ENCODE data around the gene RIOK3.
A peak's percentile ranks its signal among the peaks of the same experiment; 100 is the strongest.
"Not testable (repeated sequence)": the region's sequence is repeated elsewhere in the genome, so short reads cannot be mapped to it uniquely, and the experiment has no call there.

The RIOK3 gene

GRCh38 chr18:23452728-23453679 lies at the start of gene RIOK3:
RIOK3 (plus strand) TSS chr18:23453287; CDS start chr18:23453440, 153 bp downstream.
- DNase-seq = peak; percentile 96

GRCh38 chr18:23403310-23403709 lies 49.8 kb upstream of the RIOK3 start:
- no peak for DNase-seq

GRCh38 chr18:23405636-23406035 lies 47.5 kb upstream of the RIOK3 start:
- no peak for DNase-seq

- no peak for DNase-seq
These were observed 46.8 kb upstream of the RIOK3 start for GRCh38 chr18:23406271-23406787.

GRCh38 chr18:23412351-23412964 lies 40.6 kb upstream of the RIOK3 start:
- no peak for DNase-seq

- DNase-seq = no peak
These were observed 37.6 kb upstream of the RIOK3 start for GRCh38 chr18:23415515-23415914.

GRCh38 chr18:23416298-23416697 lies 36.8 kb upstream of the RIOK3 start:
- DNase-seq = no peak

- no peak for DNase-seq
These were observed 31.8 kb upstream of the RIOK3 start for GRCh38 chr18:23421277-23421676.

- DNase-seq = peak; percentile 56
These were observed 30.2 kb upstream of the RIOK3 start for GRCh38 chr18:23422751-23423418.

- DNase-seq = no peak
These were observed 28.5 kb upstream of the RIOK3 start for GRCh38 chr18:23424616-23425015.

GRCh38 chr18:23428821-23429220 lies 24.3 kb upstream of the RIOK3 start:
- no peak for DNase-seq

- not testable (repeated sequence) for DNase-seq
These were observed 23.5 kb upstream of the RIOK3 start for GRCh38 chr18:23429538-23429937.

GRCh38 chr18:23433360-23433759 lies 19.7 kb upstream of the RIOK3 start:
- no peak for DNase-seq

GRCh38 chr18:23437357-23438045 lies 15.6 kb upstream of the RIOK3 start:
- peak; percentile 70 for DNase-seq

GRCh38 chr18:23438046-23438377 lies 15.1 kb upstream of the RIOK3 start:
- no peak for DNase-seq

GRCh38 chr18:23438608-23439366 lies 14.3 kb upstream of the RIOK3 start:
- DNase-seq = no peak

GRCh38 chr18:23440131-23440530 lies 13.0 kb upstream of the RIOK3 start:
- DNase-seq = no peak

- no peak for DNase-seq
These were observed 10.1 kb upstream of the RIOK3 start for GRCh38 chr18:23442958-23443357.

- DNase-seq = no peak
These were observed 4.8 kb upstream of the RIOK3 start for GRCh38 chr18:23448291-23448690.

GRCh38 chr18:23450022-23450421 lies 3.1 kb upstream of the RIOK3 start:
- no peak for DNase-seq

- DNase-seq = no peak
These were observed 2.1 kb upstream of the RIOK3 start for GRCh38 chr18:23451011-23451410.

GRCh38 chr18:23451491-23451890 lies 1.6 kb upstream of the RIOK3 start:
- no peak for DNase-seq
